ENCODE measurements around the gene CACUL1.

The CACUL1 gene

GRCh38 chr10:118687472-118687871, 67.3 kb downstream of the CACUL1 start:
- Histone ChIP-seq H2AK5ac (ENCODE audit: low read length) (no peak overlapping the region), H3K18ac (ENCODE audit: low read length) (no peak overlapping the region), H4K5ac (ENCODE audit: low read length) (no peak overlapping the region), H3K4me2 (ENCODE audit: low read length) (no peak overlapping the region), H3K79me2 (ENCODE audit: control insufficient read depth, insufficient read depth, low read length) (no peaks in the 10 kb centered on the region), H3K27ac (ENCODE audit: low read depth, low read length) (no peak overlapping the region), H4K8ac (ENCODE audit: low read depth, low read length) (no peak overlapping the region), H3K56ac (ENCODE audit: low read length) (no peak overlapping the region), H3K4me3 (ENCODE audit: low read length) (no peak overlapping the region), H3K4me1 (ENCODE audit: control insufficient read depth, low read depth, low read length) (no peaks in the 10 kb centered on the region), H3K36me3 (ENCODE audit: control insufficient read depth, insufficient read depth, low read length) (peaks cover 1% of the 10 kb centered on the region), H3K4ac (ENCODE audit: low read depth, low read length) (no peak overlapping the region), H3K23ac (ENCODE audit: low read length) (no peak overlapping the region), H2BK5ac (ENCODE audit: low read length) (no peak overlapping the region), H2BK15ac (replicated peaks; ENCODE audit: low read depth) (no peak overlapping the region), H3K79me1 (ENCODE audit: low read length) (peaks cover 2% of the 10 kb centered on the region), H2BK120ac (ENCODE audit: low read depth, low read length) (no peak overlapping the region), H3K9ac (ENCODE audit: low read length) (no peak overlapping the region), H3K27me3 (ENCODE audit: insufficient read depth, low read length, poor library complexity) (no peaks in the 10 kb centered on the region)
- no peak for DNase-seq

- H3K4me2 ChIP-seq (ENCODE audit: low read length): no peak overlapping the region
- no peak overlapping the region for H2AK5ac ChIP-seq (ENCODE audit: low read length)
- no peak overlapping the region for H2BK15ac ChIP-seq (replicated peaks; ENCODE audit: low read depth)
- no peak overlapping the region for H3K4me3 ChIP-seq (ENCODE audit: low read length)
- no peak overlapping the region for H2BK120ac ChIP-seq (ENCODE audit: low read depth, low read length)
- H3K27ac ChIP-seq (ENCODE audit: low read depth, low read length): no peak overlapping the region
- no peaks in the 10 kb centered on the region for H3K27me3 ChIP-seq (ENCODE audit: insufficient read depth, low read length, poor library complexity)
- H3K36me3 ChIP-seq (ENCODE audit: control insufficient read depth, insufficient read depth, low read length): peaks cover 1% of the 10 kb centered on the region
- H3K18ac ChIP-seq (ENCODE audit: low read length): no peak overlapping the region
- no peak overlapping the region for H4K5ac ChIP-seq (ENCODE audit: low read length)
- H3K56ac ChIP-seq (ENCODE audit: low read length): no peak overlapping the region
- no peaks in the 10 kb centered on the region for H3K4me1 ChIP-seq (ENCODE audit: control insufficient read depth, low read depth, low read length)
- no peak for DNase-seq
- no CpG with 5 or more reads among the region's 6 CpGs for WGBS (ENCODE audit: extremely low coverage, insufficient coverage, low lambda C conversion rate)
- H3K79me2 ChIP-seq (ENCODE audit: control insufficient read depth, insufficient read depth, low read length): no peaks in the 10 kb centered on the region
- H4K8ac ChIP-seq (ENCODE audit: low read depth, low read length): no peak overlapping the region
- no peak overlapping the region for H3K9ac ChIP-seq (ENCODE audit: low read length)
- no peak overlapping the region for H3K4ac ChIP-seq (ENCODE audit: low read depth, low read length)
- no peak overlapping the region for H2BK5ac ChIP-seq (ENCODE audit: low read length)
- peaks cover 2% of the 10 kb centered on the region for H3K79me1 ChIP-seq (ENCODE audit: low read length)
- no peak overlapping the region for H3K23ac ChIP-seq (ENCODE audit: low read length)
These were observed 72.2 kb downstream of the CACUL1 start for GRCh38 chr10:118682533-118682932.

- Histone ChIP-seq H3K4me3 (ENCODE audit: low read length) (no peak overlapping the region), H3K9ac (ENCODE audit: low read length) (no peak overlapping the region), H2BK15ac (replicated peaks; ENCODE audit: low read depth) (no peak overlapping the region), H3K18ac (ENCODE audit: low read length) (no peak overlapping the region), H3K56ac (ENCODE audit: low read length) (no peak overlapping the region), H3K79me2 (ENCODE audit: control insufficient read depth, insufficient read depth, low read length) (no peaks in the 10 kb centered on the region), H4K8ac (ENCODE audit: low read depth, low read length) (no peak overlapping the region), H3K23ac (ENCODE audit: low read length) (no peak overlapping the region), H3K27ac (ENCODE audit: low read depth, low read length) (no peak overlapping the region), H3K4me2 (ENCODE audit: low read length) (no peak overlapping the region), H2BK120ac (ENCODE audit: low read depth, low read length) (no peak overlapping the region), H3K79me1 (ENCODE audit: low read length) (no peaks in the 10 kb centered on the region), H3K4me1 (ENCODE audit: control insufficient read depth, low read depth, low read length) (no peaks in the 10 kb centered on the region), H3K36me3 (ENCODE audit: control insufficient read depth, insufficient read depth, low read length) (no peaks in the 10 kb centered on the region), H2AK5ac (ENCODE audit: low read length) (no peak overlapping the region), H3K27me3 (ENCODE audit: insufficient read depth, low read length, poor library complexity) (no peaks in the 10 kb centered on the region), H2BK5ac (ENCODE audit: low read length) (no peak overlapping the region), H3K4ac (ENCODE audit: low read depth, low read length) (no peak overlapping the region), H4K5ac (ENCODE audit: low read length) (no peak overlapping the region)
- DNase-seq: no peak
- no CpG with 5 or more reads among the region's 1 CpG for WGBS (ENCODE audit: extremely low coverage, insufficient coverage, low lambda C conversion rate)
These were observed 74.6 kb downstream of the CACUL1 start for GRCh38 chr10:118680197-118680596.

- WGBS (ENCODE audit: extremely low coverage, insufficient coverage, low lambda C conversion rate): no CpG with 5 or more reads among the region's 11 CpGs
- no peak overlapping the region for H3K18ac ChIP-seq (ENCODE audit: low read length)
These were observed 80.4 kb downstream of the CACUL1 start for GRCh38 chr10:118674226-118674919.

GRCh38 chr10:118672766-118673715, 81.7 kb downstream of the CACUL1 start:
- no peak overlapping the region for H3K56ac ChIP-seq (ENCODE audit: low read length)
- no peaks in the 10 kb centered on the region for H3K79me2 ChIP-seq (ENCODE audit: control insufficient read depth, insufficient read depth, low read length)
- no peaks in the 10 kb centered on the region for H3K27me3 ChIP-seq (ENCODE audit: insufficient read depth, low read length, poor library complexity)
- no peak overlapping the region for H2BK120ac ChIP-seq (ENCODE audit: low read depth, low read length)
- no peak overlapping the region for H3K18ac ChIP-seq (ENCODE audit: low read length)
- H3K27ac ChIP-seq (ENCODE audit: low read depth, low read length): no peak overlapping the region
- WGBS (ENCODE audit: extremely low coverage, insufficient coverage, low lambda C conversion rate): no CpG with 5 or more reads among the region's 11 CpGs
- no peak overlapping the region for H4K8ac ChIP-seq (ENCODE audit: low read depth, low read length)
- H2BK15ac ChIP-seq (replicated peaks; ENCODE audit: low read depth): no peak overlapping the region
- H4K5ac ChIP-seq (ENCODE audit: low read length): no peak overlapping the region
- no peak overlapping the region for H3K4me2 ChIP-seq (ENCODE audit: low read length)
- no peak overlapping the region for H3K4ac ChIP-seq (ENCODE audit: low read depth, low read length)
- no peaks in the 10 kb centered on the region for H3K4me1 ChIP-seq (ENCODE audit: control insufficient read depth, low read depth, low read length)
- no peak overlapping the region for H3K23ac ChIP-seq (ENCODE audit: low read length)
- H3K4me3 ChIP-seq (ENCODE audit: low read length): no peak overlapping the region
- no peak overlapping the region for H2AK5ac ChIP-seq (ENCODE audit: low read length)
- peaks cover 2% of the 10 kb centered on the region for H3K36me3 ChIP-seq (ENCODE audit: control insufficient read depth, insufficient read depth, low read length)
- H3K79me1 ChIP-seq (ENCODE audit: low read length): no peaks in the 10 kb centered on the region
- H2BK5ac ChIP-seq (ENCODE audit: low read length): no peak overlapping the region
- H3K9ac ChIP-seq (ENCODE audit: low read length): no peak overlapping the region
- DNase-seq: no peak

More at GRCh38 chr10:118674226-118674919, 80.4 kb downstream of the CACUL1 start:
- H3K79me1 ChIP-seq (ENCODE audit: low read length): no peaks in the 10 kb centered on the region
- no peak overlapping the region for H3K9ac ChIP-seq (ENCODE audit: low read length)
- DNase-seq: no peak
- H2BK15ac ChIP-seq (replicated peaks; ENCODE audit: low read depth): no peak overlapping the region
- H3K56ac ChIP-seq (ENCODE audit: low read length): no peak overlapping the region
- H3K23ac ChIP-seq (ENCODE audit: low read length): no peak overlapping the region
- H2BK120ac ChIP-seq (ENCODE audit: low read depth, low read length): no peak overlapping the region
- H3K27me3 ChIP-seq (ENCODE audit: insufficient read depth, low read length, poor library complexity): no peaks in the 10 kb centered on the region
- no peak overlapping the region for H2AK5ac ChIP-seq (ENCODE audit: low read length)
- H4K8ac ChIP-seq (ENCODE audit: low read depth, low read length): no peak overlapping the region
- no peak overlapping the region for H3K4ac ChIP-seq (ENCODE audit: low read depth, low read length)
- no peaks in the 10 kb centered on the region for H3K4me1 ChIP-seq (ENCODE audit: control insufficient read depth, low read depth, low read length)
- no peak overlapping the region for H2BK5ac ChIP-seq (ENCODE audit: low read length)
- no peak overlapping the region for H3K4me3 ChIP-seq (ENCODE audit: low read length)
- H4K5ac ChIP-seq (ENCODE audit: low read length): no peak overlapping the region
- no peak overlapping the region for H3K4me2 ChIP-seq (ENCODE audit: low read length)
- no peaks in the 10 kb centered on the region for H3K79me2 ChIP-seq (ENCODE audit: control insufficient read depth, insufficient read depth, low read length)
- no peak overlapping the region for H3K27ac ChIP-seq (ENCODE audit: low read depth, low read length)
- H3K36me3 ChIP-seq (ENCODE audit: control insufficient read depth, insufficient read depth, low read length): peaks cover 2% of the 10 kb centered on the region
